Hepatocyte (in vitro differentiated cells): ENCODE data around the gene DLX4. TPM values are rescaled to one million over a fixed set of nuclear protein-coding genes. Genes with fewer than 3 reads are reported as not detected.

Experiments
- DNase-seq: peaks from one replicate; pipeline ENCODE4 v3.0.0-alpha.2; 2016; ENCODE audit warnings: low spot score
- H2AFZ ChIP-seq: fragments of 200-600 bp; sonication (generic); 2 replicates; pipeline ENCODE4 v1.6.0; 2016; ENCODE audit warnings: antibody characterized with exemption, mild to moderate bottlenecking
- H3K27ac ChIP-seq: fragments of 200-600 bp; sonication (generic); 2 replicates; pipeline ENCODE4 v1.5.1; 2016; ENCODE audit warnings: mild to moderate bottlenecking
- H3K27me3 ChIP-seq: fragments of 200-600 bp; sonication (generic); 2 replicates; pipeline ENCODE4 v1.6.1; 2016
- H3K36me3 ChIP-seq: fragments of 200-600 bp; sonication (generic); replicated peaks from 2 replicates; pipeline ENCODE4 v1.5.1; 2016; ENCODE audit warnings: low read depth; ENCODE audit not compliant: insufficient read depth
- H3K4me1 ChIP-seq: fragments of 200-600 bp; sonication (generic); 2 replicates; pipeline ENCODE4 v1.5.1; 2016; ENCODE audit warnings: mild to moderate bottlenecking, moderate library complexity; ENCODE audit not compliant: insufficient read depth
- H3K4me2 ChIP-seq: fragments of 200-600 bp; sonication (generic); 2 replicates; pipeline ENCODE4 v1.6.0; 2016
- H3K4me3 ChIP-seq: fragments of 200-600 bp; sonication (generic); 2 replicates; pipeline ENCODE4 v1.5.1; 2016; ENCODE audit warnings: mild to moderate bottlenecking
- H3K79me2 ChIP-seq: fragments of 200-600 bp; sonication (generic); 2 replicates; pipeline ENCODE4 v1.6.0; 2017; ENCODE audit warnings: mild to moderate bottlenecking
- H3K9me2 ChIP-seq: fragments of 200-600 bp; sonication (generic); replicated peaks from 2 replicates; pipeline ENCODE4 v1.6.0; 2017; ENCODE audit warnings: mild to moderate bottlenecking; ENCODE audit not compliant: insufficient read depth
- H3K9me3 ChIP-seq: fragments of 200-600 bp; sonication (generic); 2 replicates; pipeline ENCODE4 v1.5.1; 2016; ENCODE audit warnings: low read depth, mild to moderate bottlenecking
- H4K20me1 ChIP-seq: fragments of 200-600 bp; sonication (generic); 2 replicates; pipeline ENCODE4 v1.6.0; 2016; ENCODE audit warnings: mild to moderate bottlenecking; ENCODE audit not compliant: insufficient read depth, poor library complexity, severe bottlenecking
- EZH2 ChIP-seq: fragments of 200-600 bp; sonication (generic); IDR thresholded peaks from 2 replicates; pipeline ENCODE4 v1.6.1; 2016; ENCODE audit warnings: antibody characterized with exemption, mild to moderate bottlenecking, borderline replicate concordance
- EZH2phosphoT487 ChIP-seq: fragments of 200-600 bp; sonication (generic); IDR thresholded peaks from one replicate; pipeline ENCODE4 v1.6.1; 2018; ENCODE audit warnings: antibody characterized with exemption, mild to moderate bottlenecking, low read depth, moderate library complexity; ENCODE audit not compliant: unreplicated experiment, severe bottlenecking
- WGBS: methylation state at CpG from one replicate; pipeline ENCODE4 v1.1.6; 2016; ENCODE audit warnings: low lambda C conversion rate; ENCODE audit errors: missing lambda C conversion rate; 5-methylcytosine and 5-hydroxymethylcytosine counted together
- polyA plus RNA-seq: library from polyadenylated mRNA; unstranded; fragments of >200 nt; fragmentation: Nextera tagmentation; extraction: Ambion mirVana; gene quantifications from 2 replicates; pipeline ENCODE4 v1.2.1, GENCODE V29; 2016
- total RNA-seq: library from RNA; depleted of rRNA; stranded (reverse); fragments of >200 nt; gene quantifications from 2 replicates; pipeline ENCODE4 v1.2.3, GENCODE V29; 2014
- TF ChIP-seq, protein P1 (sequence below): fragments of 200-600 bp; sonication (generic); IDR thresholded peaks from 2 replicates; pipeline ENCODE4 v1.5.1; 2016; ENCODE audit warnings: antibody characterized with exemption, mild to moderate bottlenecking; ENCODE audit not compliant: poor library complexity

The DLX4 gene
- total and polyA plus RNA-seq, 2 experiments from 2014 or later = 0.17 to 1.4 TPM

DNA sequence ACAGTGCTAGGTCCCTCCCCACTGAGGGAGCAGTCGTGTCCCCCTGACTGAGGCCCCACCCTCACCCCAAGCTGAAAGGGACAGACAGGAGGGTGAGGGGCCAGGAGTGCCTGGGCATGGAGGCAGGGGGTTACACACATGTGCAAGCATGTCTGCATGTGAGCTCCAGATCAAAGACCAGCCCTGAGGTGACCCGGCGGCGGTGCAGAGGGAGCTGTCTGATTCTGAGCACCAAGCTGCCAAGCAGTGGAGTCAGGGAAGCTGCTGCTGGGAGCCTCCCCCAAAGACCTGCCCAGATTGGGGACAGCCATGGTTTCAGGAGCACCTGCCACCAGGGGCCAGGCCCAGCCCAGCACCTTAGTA is 20.5 kb downstream of the DLX4 start:
- Histone ChIP-seq H3K4me3 (no peak overlapping the region), H3K27me3 (peaks cover 52% of the 10 kb centered on the region), H4K20me1 (no peaks in the 10 kb centered on the region), H3K4me1 (peaks cover 10% of the 10 kb centered on the region), H2AFZ (no peak overlapping the region), H3K36me3 (no peaks in the 10 kb centered on the region), H3K9me3 (no peaks in the 10 kb centered on the region), H3K9me2 (no peaks in the 10 kb centered on the region), H3K4me2 (no peak overlapping the region), H3K27ac (no peak overlapping the region), H3K79me2 (no peaks in the 10 kb centered on the region)
- 70% methylated on average over 4 of the region's 4 CpGs for WGBS
- no peak for TF ChIP-seq EZH2
- TF ChIP-seq, protein P1, sequence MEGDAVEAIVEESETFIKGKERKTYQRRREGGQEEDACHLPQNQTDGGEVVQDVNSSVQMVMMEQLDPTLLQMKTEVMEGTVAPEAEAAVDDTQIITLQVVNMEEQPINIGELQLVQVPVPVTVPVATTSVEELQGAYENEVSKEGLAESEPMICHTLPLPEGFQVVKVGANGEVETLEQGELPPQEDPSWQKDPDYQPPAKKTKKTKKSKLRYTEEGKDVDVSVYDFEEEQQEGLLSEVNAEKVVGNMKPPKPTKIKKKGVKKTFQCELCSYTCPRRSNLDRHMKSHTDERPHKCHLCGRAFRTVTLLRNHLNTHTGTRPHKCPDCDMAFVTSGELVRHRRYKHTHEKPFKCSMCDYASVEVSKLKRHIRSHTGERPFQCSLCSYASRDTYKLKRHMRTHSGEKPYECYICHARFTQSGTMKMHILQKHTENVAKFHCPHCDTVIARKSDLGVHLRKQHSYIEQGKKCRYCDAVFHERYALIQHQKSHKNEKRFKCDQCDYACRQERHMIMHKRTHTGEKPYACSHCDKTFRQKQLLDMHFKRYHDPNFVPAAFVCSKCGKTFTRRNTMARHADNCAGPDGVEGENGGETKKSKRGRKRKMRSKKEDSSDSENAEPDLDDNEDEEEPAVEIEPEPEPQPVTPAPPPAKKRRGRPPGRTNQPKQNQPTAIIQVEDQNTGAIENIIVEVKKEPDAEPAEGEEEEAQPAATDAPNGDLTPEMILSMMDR = no peak
- no peak for TF ChIP-seq EZH2phosphoT487
- DNase-seq = no peak

DNA sequence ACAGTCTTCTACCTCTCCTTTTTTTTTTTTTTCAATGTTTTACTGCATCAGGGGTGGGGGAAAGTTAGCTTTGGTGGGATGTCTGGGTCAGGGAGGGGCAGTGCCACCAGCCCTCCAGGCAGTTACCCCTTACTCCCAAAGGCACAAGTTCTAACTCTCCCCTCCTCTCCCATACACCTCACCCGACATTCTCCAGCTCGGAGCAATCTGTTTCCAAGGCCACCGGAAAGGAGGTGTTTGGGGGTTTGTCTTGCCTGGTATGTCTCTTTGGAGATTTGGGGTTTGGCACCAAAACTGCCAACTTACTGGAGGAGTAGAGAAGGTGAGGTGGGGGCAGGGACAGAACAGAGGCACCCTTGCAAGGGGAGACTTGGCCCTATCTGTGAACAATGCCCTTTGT is 21.3 kb downstream of the DLX4 start:
- H3K4me2 ChIP-seq = no peak overlapping the region
- no peaks in the 10 kb centered on the region for H3K79me2 ChIP-seq
- no peaks in the 10 kb centered on the region for H4K20me1 ChIP-seq
- WGBS = 64% methylated on average over 3 of the region's 3 CpGs
- H3K9me3 ChIP-seq = no peaks in the 10 kb centered on the region
- H3K27ac ChIP-seq = no peak overlapping the region
- DNase-seq = no peak
- H2AFZ ChIP-seq = no peak overlapping the region
- no peaks in the 10 kb centered on the region for H3K9me2 ChIP-seq
- H3K4me3 ChIP-seq = no peak overlapping the region
- TF ChIP-seq EZH2 = no peak
- TF ChIP-seq EZH2phosphoT487 = no peak
- TF ChIP-seq, protein P1 = no peak
- H3K27me3 ChIP-seq = peaks cover 60% of the 10 kb centered on the region
- H3K4me1 ChIP-seq = peaks cover 16% of the 10 kb centered on the region
- H3K36me3 ChIP-seq = no peaks in the 10 kb centered on the region

DNA sequence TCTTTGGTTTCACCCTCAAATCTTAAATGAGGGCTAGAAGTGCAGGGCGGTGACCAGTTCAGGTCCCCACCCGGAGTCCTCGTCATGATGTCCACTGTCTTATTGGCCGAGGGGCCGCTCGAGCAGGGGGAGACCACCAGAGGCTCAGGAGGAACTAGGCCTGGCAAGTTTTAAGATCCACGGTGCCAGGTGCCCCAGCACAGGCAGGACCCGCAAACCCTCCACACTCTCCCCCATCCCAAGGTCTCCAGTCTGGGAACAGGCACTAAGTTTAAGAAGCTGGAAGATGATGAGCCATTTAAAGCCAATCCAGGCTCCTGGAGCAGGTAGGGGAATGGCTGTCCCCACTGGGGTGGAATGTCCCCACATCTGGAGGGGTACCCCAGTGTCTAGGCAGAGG is 21.9 kb downstream of the DLX4 start:
- no peaks in the 10 kb centered on the region for H3K9me3 ChIP-seq
- TF ChIP-seq EZH2 (no peak), EZH2phosphoT487 (no peak)
- TF ChIP-seq, protein P1 = no peak
- H3K4me3 ChIP-seq = no peak overlapping the region
- no peaks in the 10 kb centered on the region for H3K9me2 ChIP-seq
- H4K20me1 ChIP-seq = no peaks in the 10 kb centered on the region
- H3K79me2 ChIP-seq = no peaks in the 10 kb centered on the region
- H3K27me3 ChIP-seq = peaks cover 62% of the 10 kb centered on the region
- peaks cover 20% of the 10 kb centered on the region for H3K4me1 ChIP-seq
- no peak overlapping the region for H2AFZ ChIP-seq
- 92% methylated on average over 8 of the region's 8 CpGs for WGBS
- DNase-seq = no peak
- no peak overlapping the region for H3K4me2 ChIP-seq
- H3K27ac ChIP-seq = no peak overlapping the region
- no peaks in the 10 kb centered on the region for H3K36me3 ChIP-seq

DNA sequence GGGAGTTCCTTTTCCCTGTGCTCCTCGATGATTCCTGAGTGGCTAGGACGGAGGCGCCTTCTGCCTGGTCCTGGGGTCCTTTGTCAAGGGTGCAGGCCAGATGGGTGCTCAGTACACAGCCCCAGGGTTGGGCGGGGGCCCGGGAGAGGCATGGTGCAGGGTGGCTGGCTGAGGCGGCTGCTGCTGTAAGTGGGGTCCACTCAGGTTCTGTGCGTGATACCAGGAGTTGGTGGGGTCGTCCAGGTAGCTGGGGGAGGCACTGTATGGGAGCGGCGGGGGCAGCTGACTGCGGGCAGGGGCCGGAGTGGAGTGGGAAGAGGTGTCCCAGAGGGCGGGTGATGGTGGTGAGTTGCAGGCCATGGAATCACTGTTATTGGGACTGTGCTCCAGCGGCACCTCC is 22.4 kb downstream of the DLX4 start:
- H3K27me3 ChIP-seq = peaks cover 63% of the 10 kb centered on the region
- H3K79me2 ChIP-seq = no peaks in the 10 kb centered on the region
- DNase-seq = no peak
- no peaks in the 10 kb centered on the region for H3K9me3 ChIP-seq
- TF ChIP-seq, protein P1 = no peak
- TF ChIP-seq EZH2phosphoT487 = no peak
- TF ChIP-seq EZH2 = no peak
- no peak overlapping the region for H3K4me2 ChIP-seq
- no peaks in the 10 kb centered on the region for H3K36me3 ChIP-seq
- no peak overlapping the region for H2AFZ ChIP-seq
- H3K4me3 ChIP-seq = no peak overlapping the region
- no peaks in the 10 kb centered on the region for H3K9me2 ChIP-seq
- H3K4me1 ChIP-seq = peaks cover 20% of the 10 kb centered on the region
- WGBS = 94% methylated on average over 14 of the region's 14 CpGs
- H4K20me1 ChIP-seq = no peaks in the 10 kb centered on the region
- H3K27ac ChIP-seq = no peak overlapping the region
